Stimulated activated naive B cell treated with anti-CD40 and anti-IgM and Interleukin-4, amounts not matched to agents 10 μg/mL and 1 μg/mL and 100 μg/mL, for 72 hours (primary cell): ENCODE data around the gene BBLN.

Source experiments
- ATAC-seq, 2 donors: fragments of 150-1000 bp; cut with Tn5 transposase; replicated peaks; 2 replicates each; pipeline ENCODE4 v1.10.0; 2021; ENCODE audit warnings: moderate library complexity in 1 of 2
- DNase-seq: peaks from one replicate; pipeline ENCODE4 v3.0.0; 2021
- H3K27ac Mint-ChIP-seq: one replicate; pipeline ENCODE4 v1.8.0; 2022; ENCODE audit warnings: mild to moderate bottlenecking, mixed read lengths
- H3K27me3 Mint-ChIP-seq, 2 donors: one replicate each; pipeline ENCODE4 v1.8.0; 2022; ENCODE audit warnings: mixed read lengths in 2 of 2
- H3K36me3 Mint-ChIP-seq, 2 donors: one replicate each; pipeline ENCODE4 v1.8.0; 2022; ENCODE audit warnings: mixed read lengths in 2 of 2, mild to moderate bottlenecking in 1 of 2
- H3K4me1 Mint-ChIP-seq, 2 donors: one replicate each; pipeline ENCODE4 v1.8.0; 2022; ENCODE audit warnings: mixed read lengths in 2 of 2, mild to moderate bottlenecking in 1 of 2
- H3K4me3 Mint-ChIP-seq, 2 donors: one replicate each; pipeline ENCODE4 v1.8.0; 2022; ENCODE audit warnings: mild to moderate bottlenecking in 2 of 2, mixed read lengths in 2 of 2, moderate library complexity in 1 of 2
- H3K9me3 Mint-ChIP-seq, 2 donors: one replicate each; pipeline ENCODE4 v1.8.0; 2022; ENCODE audit warnings: mixed read lengths in 2 of 2, mild to moderate bottlenecking in 1 of 2

The BBLN gene

DNA sequence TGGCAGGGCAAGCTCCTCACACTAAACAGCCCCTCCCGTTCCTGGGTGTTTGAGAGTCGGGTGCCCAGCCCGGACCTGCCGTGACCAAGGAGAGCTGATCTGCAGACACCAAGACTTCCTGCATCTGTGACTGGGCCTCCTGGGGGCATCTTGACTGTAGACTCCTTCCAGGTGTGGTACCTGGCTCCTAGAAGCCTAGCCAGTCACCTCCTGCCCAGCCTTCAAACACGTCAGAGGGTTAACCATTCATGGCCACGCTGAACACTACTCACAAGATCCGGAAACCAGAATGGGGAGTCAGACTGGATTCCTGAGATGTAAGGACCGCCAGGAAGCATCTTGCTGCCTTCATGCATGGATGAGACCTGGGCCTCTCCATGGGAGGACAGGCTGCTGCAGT, 14.5 kb upstream of the BBLN start:
- peaks cover 0 to 10% of the 10 kb centered on the region in 2 donors for H3K27me3 Mint-ChIP-seq
- no peaks in the 10 kb centered on the region for H3K36me3 Mint-ChIP-seq
- no peaks in the 10 kb centered on the region for H3K9me3 Mint-ChIP-seq
- no peak overlapping the region for H3K27ac Mint-ChIP-seq
- H3K4me1 Mint-ChIP-seq = peaks cover 0 to 5% of the 10 kb centered on the region in 2 donors
- ATAC-seq (no peak), DNase-seq (no peak)
- H3K4me3 Mint-ChIP-seq = no peak overlapping the region

DNA sequence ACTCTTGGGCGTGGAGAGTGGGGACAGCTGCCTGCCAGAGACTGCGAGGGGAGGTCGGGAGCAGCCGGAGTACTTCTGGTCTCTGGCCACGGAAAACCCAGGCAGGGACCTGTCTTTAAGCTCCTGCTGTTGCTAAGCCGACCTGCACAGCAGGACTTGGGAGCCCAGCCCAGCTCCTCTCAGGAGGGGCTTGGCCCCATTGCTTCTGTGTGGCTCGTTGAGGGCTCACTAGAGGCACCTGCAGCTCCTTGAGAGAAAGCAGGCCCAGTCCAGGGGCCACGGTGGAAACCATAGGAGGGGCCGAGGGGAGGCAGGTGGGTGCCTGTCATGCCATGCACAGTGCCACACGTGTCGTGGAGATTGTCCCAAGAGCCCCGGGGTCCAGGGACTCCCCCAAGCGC, 14.1 kb upstream of the BBLN start:
- DNase-seq = no peak
- Mint-ChIP-seq H3K27me3 (peaks cover 0 to 14% of the 10 kb centered on the region in 2 donors), H3K4me1 (peaks cover 0 to 8% of the 10 kb centered on the region in 2 donors), H3K27ac (no peak overlapping the region), H3K9me3 (no peaks in the 10 kb centered on the region), H3K36me3 (no peaks in the 10 kb centered on the region), H3K4me3 (no peak overlapping the region)
- no peak for ATAC-seq

DNA sequence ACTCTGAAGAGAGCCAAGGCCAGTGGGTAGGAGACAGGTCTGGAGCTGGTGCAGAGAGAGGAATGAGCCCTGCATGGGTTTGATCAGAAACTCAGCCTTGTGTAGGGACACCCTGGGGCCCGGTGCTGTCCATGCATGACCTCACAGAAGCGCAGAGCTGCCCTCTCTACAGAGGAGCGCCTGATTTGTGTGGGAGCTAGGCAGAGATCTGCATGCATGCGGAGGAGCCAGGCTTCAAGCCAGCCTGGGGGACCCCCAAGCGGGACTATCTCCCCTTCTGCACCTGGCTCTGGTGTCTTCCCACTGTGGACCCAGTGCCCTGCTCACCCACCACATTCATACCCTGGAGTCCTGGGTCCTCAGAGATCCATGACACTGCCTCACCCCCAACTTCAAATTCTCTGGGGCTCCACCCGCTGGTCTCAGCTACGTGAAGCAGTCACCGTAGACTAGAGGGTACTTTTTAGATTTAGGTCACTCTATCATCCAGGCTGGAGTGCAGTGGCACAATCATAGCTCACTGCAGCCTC, 13.4 kb upstream of the BBLN start:
- H3K4me1 Mint-ChIP-seq = peaks cover 0 to 8% of the 10 kb centered on the region in 2 donors
- peaks cover 0 to 17% of the 10 kb centered on the region in 2 donors for H3K27me3 Mint-ChIP-seq
- H3K27ac Mint-ChIP-seq = no peak overlapping the region
- H3K9me3 Mint-ChIP-seq = no peaks in the 10 kb centered on the region
- no peak overlapping the region for H3K4me3 Mint-ChIP-seq
- ATAC-seq (no peak), DNase-seq (no peak)
- no peaks in the 10 kb centered on the region for H3K36me3 Mint-ChIP-seq

DNA sequence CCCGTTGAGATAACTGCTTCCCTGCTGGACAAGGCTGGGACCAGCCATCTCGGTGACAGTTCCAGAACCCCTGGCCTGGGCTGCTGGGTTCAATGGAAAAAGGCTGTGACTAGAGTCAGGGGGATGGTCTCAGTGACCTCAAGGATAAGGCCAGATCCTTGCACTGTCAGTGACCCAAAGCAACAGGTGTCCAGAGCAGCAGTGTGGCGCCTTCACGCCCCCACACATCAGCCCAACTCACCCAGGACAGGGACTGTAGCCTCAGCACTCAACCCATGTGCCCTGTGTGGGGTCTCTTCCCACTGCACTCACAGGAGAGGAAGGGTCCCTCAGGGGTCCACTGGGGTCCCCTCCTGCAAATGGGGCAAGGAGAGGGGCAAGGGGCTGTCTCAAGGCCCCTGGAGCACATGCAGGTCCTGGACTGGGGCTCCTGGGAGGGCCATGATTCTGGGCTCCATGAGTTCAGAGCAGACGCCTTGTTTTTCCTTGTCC, 11.5 kb upstream of the BBLN start:
- no peaks in the 10 kb centered on the region for H3K9me3 Mint-ChIP-seq
- ATAC-seq (no peak), DNase-seq (no peak)
- H3K27ac Mint-ChIP-seq = no peak overlapping the region
- H3K36me3 Mint-ChIP-seq = no peaks in the 10 kb centered on the region
- peaks cover 0 to 7% of the 10 kb centered on the region in 2 donors for H3K27me3 Mint-ChIP-seq
- peaks cover 0 to 8% of the 10 kb centered on the region in 2 donors for H3K4me1 Mint-ChIP-seq
- no peak overlapping the region for H3K4me3 Mint-ChIP-seq

DNA sequence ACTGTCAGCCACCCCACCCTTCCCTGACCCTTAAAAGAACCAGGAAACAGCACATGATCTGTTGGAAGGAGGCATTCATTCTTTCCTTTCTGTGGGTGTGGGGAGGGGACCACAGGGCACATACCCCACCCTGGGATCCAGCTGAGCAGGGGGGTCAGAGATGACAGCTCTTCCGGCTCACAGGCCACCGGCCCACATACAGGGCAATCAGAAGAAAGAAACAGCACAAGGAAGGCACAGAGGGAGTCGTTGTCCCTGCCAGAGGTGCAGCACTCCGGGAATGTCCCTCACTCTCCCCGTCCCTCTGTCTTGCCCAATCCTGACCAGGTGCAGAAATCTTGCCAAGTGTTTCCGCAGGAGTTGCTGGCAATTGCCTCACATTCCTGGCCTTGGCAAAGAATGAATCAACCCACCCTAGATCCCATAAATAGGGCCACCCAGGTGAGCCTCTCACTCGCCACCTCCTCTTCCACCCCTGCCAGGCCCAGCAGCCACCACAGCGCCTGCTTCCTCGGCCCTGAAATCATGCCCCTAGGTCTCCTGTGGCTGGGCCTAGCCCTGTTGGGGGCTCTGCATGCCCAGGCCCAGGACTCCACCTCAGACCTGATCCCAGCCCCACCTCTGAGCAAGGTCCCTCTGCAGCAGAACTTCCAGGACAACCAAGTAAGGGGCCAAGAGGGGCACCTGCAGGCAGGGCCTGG, 10.9 kb upstream of the BBLN start, which contains the start of gene LCN2:
LCN2 (plus strand) TSS at position 453 of the 701 bp plus-strand sequence; CDS start at position 526, 73 bp downstream.
- Mint-ChIP-seq H3K27me3 (peaks cover 0 to 7% of the 10 kb centered on the region in 2 donors), H3K4me1 (peaks cover 0 to 8% of the 10 kb centered on the region in 2 donors), H3K9me3 (no peaks in the 10 kb centered on the region), H3K27ac (no peak within 1 kb of the TSS), H3K4me3 (no peak within 1 kb of the TSS), H3K36me3 (no peaks in the 10 kb centered on the region)
- no peak for DNase-seq
- ATAC-seq = no peak

DNA sequence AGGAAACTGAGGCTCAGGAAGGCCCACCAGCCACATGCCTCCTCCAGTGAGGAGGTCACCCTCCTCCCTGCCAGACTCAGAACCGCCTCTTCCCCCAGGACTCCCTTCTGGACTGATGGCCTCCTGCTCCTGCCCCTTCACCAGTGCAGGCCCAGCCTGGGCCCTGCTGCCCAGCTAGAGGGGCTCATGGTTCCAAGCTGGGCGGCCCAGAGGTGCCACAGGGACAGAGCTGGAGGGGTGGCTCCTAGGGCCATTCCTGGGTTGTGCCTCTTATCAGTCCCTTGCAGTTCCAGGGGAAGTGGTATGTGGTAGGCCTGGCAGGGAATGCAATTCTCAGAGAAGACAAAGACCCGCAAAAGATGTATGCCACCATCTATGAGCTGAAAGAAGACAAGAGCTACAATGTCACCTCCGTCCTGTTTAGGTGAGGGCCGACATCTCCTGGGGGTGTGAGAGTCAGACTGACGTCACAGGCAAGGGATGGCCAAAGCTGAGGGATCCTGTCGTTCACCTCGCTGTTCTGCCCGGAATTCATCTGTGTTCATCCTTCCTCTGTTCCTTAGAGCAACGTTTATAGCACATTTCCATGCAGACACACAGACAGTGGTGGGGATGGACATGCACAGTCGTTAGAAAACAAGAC, 10.0 kb upstream of the BBLN start:
- ATAC-seq (no peak), DNase-seq (no peak)
- H3K4me3 Mint-ChIP-seq = no peak overlapping the region
- peaks cover 0 to 8% of the 10 kb centered on the region in 2 donors for H3K4me1 Mint-ChIP-seq
- H3K36me3 Mint-ChIP-seq = no peaks in the 10 kb centered on the region
- no peak overlapping the region for H3K27ac Mint-ChIP-seq
- no peaks in the 10 kb centered on the region for H3K9me3 Mint-ChIP-seq
- peaks cover 0 to 7% of the 10 kb centered on the region in 2 donors for H3K27me3 Mint-ChIP-seq

DNA sequence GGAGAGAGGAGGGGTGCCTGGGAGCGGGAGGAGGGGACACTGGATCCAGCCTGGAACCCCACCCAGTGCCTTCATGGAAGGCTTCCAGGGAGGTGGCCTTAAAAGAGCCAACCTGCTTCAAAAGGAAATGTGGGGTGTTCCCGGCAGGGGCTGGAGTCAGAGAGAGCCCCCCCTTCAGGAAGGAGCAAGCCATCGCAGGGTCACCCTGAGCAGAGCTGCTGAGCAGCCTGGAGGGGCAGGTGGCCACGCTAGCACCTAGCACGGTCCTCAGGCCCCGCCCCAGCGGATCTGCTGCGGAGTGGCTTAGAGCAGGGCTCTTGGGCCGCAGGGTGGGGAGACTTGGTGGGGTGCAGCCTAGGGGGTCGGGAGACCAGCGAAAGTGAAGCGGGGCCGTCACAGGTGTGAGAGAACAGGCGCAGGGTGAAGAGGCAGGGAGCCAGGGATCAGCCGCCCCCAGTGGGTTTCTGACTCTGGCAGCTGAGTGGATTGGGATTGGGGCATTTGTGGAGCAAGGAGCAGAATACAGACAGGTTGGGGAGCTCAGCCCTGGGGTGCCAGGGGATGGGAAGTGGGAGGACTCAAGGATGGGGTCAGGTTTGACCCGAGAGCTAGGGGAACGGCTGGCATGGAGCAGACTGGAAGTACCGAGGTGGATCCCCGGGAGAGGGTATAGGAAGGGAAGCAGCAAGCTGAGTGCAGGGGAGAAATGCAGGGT, 9.3 kb upstream of the BBLN start:
- no peak for DNase-seq
- peak; percentile 65 to 67 for ATAC-seq
- Mint-ChIP-seq H3K27me3 (peaks cover 0 to 7% of the 10 kb centered on the region in 2 donors), H3K27ac (no peak overlapping the region), H3K9me3 (no peaks in the 10 kb centered on the region), H3K4me1 (peaks cover 0 to 8% of the 10 kb centered on the region in 2 donors), H3K36me3 (no peaks in the 10 kb centered on the region), H3K4me3 (no peak overlapping the region)

DNA sequence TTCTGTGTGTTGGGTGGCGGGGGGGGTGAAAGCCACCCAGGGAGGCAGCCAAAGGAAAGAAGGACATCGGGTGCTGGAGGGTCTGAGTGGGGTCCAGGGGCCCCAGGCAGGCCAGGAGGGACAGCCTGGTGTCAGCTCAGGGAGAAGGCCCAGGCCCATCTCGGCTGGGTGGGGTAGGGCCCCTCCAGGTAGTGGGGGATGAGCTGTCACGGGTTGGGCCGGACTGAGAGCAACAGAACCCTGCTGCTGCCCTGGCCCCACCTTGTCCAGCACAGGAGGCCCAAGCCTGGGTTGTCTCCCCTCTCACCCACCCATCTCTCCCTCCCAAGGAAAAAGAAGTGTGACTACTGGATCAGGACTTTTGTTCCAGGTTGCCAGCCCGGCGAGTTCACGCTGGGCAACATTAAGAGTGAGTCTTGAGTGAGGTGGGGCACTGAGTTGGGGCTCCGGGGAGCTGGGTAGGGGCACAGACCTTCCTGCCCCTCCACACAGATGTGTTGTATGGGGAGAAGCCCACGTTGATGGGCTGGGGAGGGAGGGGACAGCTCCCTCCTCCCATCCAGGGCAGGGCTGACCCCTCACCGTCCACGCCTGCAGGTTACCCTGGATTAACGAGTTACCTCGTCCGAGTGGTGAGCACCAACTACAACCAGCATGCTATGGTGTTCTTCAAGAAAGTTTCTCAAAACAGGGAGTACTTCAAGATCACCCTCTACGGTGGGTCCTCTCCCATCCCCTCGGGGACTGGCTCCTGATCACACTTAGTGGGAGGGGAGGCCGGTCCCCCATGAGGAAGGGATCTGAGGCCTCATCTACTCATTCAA, 8.5 kb upstream of the BBLN start:
- H3K4me3 Mint-ChIP-seq = no peak overlapping the region
- no peaks in the 10 kb centered on the region for H3K36me3 Mint-ChIP-seq
- no peaks in the 10 kb centered on the region for H3K9me3 Mint-ChIP-seq
- peaks cover 0 to 8% of the 10 kb centered on the region in 2 donors for H3K4me1 Mint-ChIP-seq
- no peak for ATAC-seq
- DNase-seq = no peak
- H3K27me3 Mint-ChIP-seq = peaks cover 0 to 7% of the 10 kb centered on the region in 2 donors
- no peak overlapping the region for H3K27ac Mint-ChIP-seq

DNA sequence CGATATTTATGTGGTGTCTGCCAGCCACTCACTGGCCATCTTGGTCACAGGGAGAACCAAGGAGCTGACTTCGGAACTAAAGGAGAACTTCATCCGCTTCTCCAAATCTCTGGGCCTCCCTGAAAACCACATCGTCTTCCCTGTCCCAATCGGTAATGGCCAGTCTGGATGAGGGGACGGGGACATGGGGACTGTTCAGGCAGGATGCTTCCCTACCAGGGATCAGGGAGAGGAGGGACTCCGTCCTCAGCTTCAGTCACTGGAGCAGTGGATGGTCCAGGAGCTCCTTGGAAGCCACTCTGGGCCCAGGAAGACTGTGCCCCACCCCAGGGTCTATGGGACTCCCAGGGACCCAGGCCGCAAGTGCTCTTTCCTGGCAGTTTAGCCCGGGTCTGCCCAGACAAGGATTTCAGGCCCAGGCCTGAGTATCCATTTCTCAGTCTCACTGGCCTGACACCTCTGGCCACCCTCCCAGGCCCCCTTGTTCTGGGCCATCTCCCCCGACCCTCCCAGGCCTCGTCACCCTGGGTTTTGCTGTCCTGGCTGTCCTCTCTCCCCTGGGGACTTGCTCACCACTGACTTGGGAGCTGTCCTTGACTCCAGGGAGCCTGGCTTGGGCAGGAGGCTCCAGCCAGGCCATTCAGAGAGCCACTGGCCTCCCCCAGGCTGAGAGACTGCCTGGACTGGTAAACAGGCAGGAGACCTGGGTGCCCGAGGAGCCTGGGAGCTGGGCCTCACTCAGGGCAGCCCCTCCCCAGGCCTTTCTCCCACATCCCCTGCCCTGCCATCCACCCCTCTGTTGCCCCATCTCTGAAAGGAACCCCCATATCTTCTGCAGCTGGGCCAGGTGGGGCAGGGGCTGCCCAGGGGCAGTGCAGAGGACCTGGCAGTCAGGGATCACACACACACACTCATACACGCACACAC, 7.7 kb upstream of the BBLN start:
- Mint-ChIP-seq H3K27ac (no peak overlapping the region), H3K4me3 (no peak overlapping the region), H3K4me1 (peaks cover 0 to 8% of the 10 kb centered on the region in 2 donors), H3K36me3 (no peaks in the 10 kb centered on the region), H3K27me3 (peaks cover 0 to 7% of the 10 kb centered on the region in 2 donors), H3K9me3 (no peaks in the 10 kb centered on the region)
- no peak for DNase-seq
- ATAC-seq = no peak

DNA sequence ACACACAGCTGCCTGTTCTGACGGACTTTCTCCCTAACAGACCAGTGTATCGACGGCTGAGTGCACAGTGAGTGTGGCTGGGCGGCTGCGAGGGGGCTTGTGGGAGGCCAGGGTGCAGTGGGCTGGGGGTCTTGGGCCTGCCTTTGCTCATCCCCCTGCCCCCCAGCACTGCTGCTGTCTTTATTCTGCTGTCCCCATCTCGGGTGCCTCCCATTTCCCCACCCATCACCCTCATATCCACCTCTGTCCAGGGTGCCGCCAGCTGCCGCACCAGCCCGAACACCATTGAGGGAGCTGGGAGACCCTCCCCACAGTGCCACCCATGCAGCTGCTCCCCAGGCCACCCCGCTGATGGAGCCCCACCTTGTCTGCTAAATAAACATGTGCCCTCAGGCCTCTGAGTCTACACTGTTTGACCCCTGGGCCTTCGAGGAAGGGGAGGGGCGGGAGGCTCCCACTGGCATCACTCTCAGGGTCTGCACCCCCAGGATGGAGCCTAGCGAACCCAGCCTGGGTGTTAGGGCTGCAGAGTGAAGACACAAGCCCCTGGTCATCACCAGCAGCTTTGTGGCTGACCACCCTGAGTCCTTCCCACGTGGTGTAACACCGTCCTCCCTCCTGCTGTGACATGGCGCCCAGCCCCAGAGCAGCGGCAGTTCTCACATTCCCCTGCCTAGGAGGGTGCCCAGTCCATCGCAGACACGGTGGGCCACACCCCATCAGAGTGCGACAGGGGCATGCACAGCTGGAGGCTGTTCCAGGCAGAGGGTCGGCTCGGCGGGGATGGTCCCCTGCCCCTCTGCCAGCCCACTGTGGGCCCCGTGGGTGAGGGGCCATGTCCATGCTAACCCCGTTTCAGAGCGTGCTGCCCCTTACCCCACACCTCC, 6.8 kb upstream of the BBLN start:
- Mint-ChIP-seq H3K36me3 (no peaks in the 10 kb centered on the region), H3K4me1 (peaks cover 0 to 8% of the 10 kb centered on the region in 2 donors), H3K9me3 (no peaks in the 10 kb centered on the region), H3K4me3 (no peak overlapping the region), H3K27me3 (peaks cover 0 to 7% of the 10 kb centered on the region in 2 donors), H3K27ac (no peak overlapping the region)
- no peak for ATAC-seq
- no peak for DNase-seq

DNA sequence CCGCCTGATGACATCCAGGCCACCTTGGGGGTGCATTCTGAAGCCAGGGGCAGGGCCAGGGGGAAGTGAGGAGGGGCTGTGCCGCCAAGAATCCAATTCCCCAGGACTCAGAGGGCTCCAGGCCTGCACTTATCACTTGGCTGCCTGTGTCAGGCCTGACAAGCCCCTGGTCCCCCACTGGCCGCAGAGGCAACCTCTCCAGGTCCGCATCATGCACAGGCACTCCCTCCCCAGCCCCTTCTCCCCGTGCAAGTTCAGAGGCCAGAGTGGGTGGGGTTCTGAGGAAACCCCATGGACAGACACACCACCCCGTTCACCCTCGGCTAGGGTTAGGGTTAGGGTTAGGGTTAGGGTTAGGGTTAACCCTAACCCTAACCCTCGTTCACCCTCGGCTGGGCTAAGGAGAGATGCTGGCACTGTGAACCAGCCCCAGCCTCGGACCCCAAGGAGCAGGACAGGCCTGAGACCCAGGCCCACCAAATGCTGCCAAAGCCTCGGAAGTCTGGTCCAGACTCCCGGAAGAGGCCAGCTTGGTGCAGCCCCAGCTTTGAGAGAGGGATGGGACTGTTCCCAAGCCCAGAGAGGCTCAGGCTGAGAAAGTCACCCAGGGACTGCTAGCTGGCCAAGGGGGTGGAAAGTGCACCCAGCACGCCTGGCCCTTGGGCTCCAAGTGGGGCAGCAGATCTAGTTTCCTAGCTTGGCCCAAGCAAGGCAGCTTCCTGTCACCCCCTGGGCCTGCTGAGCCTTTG, 5.9 kb upstream of the BBLN start:
- peaks cover 0 to 9% of the 10 kb centered on the region in 2 donors for H3K4me1 Mint-ChIP-seq
- H3K27ac Mint-ChIP-seq = no peak overlapping the region
- H3K9me3 Mint-ChIP-seq = no peaks in the 10 kb centered on the region
- no peaks in the 10 kb centered on the region for H3K36me3 Mint-ChIP-seq
- DNase-seq = no peak
- no peak for ATAC-seq
- no peak overlapping the region for H3K4me3 Mint-ChIP-seq
- H3K27me3 Mint-ChIP-seq = peaks cover 0 to 7% of the 10 kb centered on the region in 2 donors
